Upper lobe of left lung (tissue), 4 donors: Measurements from ENCODE around the gene WDR44.

Experiments
- POLR2A ChIP-seq, 4 donors: fragments of 450-650 bp; IDR thresholded peaks; one replicate each; pipeline ENCODE4 v1.5.1; 2016 to 2017; ENCODE audit warnings: antibody characterized with exemption in 4 of 4, mild to moderate bottlenecking in 2 of 4
- POLR2AphosphoS5 ChIP-seq, 2 donors: sonication (generic); formaldehyde crosslinking; IDR thresholded peaks; one replicate each; pipeline ENCODE4 v1.5.1; 2017; ENCODE audit warnings: antibody characterized with exemption in 2 of 2
- TF ChIP-seq, protein P1 (sequence below), 6 experiments: fragments of 450-650 bp in 4 of 6; fragments of 200-600 bp in 2 of 6; sonication (generic) in 2 of 6; IDR thresholded peaks; one replicate each; pipeline ENCODE4 v1.5.1; 2016 to 2019; ENCODE audit warnings: antibody characterized with exemption in 6 of 6

DNA sequence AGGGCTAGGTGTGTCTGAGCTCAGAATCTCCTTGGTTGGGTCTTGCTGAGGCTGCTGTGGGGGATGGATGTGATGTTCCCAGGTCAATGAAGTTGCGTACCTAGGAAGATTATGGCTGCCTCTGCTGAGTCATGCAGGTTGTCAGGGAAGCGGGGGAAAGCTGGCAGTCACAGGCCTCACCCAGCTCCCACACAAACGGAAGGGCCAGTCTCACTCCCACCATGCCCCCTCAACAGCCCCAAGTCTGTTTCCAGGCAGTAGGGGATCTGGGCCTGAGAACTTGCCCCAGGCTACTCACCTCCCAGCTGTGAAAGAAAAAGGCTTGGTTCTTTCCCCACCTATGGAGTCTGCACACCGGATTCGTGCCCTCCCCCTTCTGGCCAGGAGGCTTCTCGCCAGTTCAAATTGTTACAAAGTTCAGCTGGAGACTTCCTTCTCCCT lies 72.9 kb downstream of the WDR44 start:
- TF ChIP-seq, protein P1, sequence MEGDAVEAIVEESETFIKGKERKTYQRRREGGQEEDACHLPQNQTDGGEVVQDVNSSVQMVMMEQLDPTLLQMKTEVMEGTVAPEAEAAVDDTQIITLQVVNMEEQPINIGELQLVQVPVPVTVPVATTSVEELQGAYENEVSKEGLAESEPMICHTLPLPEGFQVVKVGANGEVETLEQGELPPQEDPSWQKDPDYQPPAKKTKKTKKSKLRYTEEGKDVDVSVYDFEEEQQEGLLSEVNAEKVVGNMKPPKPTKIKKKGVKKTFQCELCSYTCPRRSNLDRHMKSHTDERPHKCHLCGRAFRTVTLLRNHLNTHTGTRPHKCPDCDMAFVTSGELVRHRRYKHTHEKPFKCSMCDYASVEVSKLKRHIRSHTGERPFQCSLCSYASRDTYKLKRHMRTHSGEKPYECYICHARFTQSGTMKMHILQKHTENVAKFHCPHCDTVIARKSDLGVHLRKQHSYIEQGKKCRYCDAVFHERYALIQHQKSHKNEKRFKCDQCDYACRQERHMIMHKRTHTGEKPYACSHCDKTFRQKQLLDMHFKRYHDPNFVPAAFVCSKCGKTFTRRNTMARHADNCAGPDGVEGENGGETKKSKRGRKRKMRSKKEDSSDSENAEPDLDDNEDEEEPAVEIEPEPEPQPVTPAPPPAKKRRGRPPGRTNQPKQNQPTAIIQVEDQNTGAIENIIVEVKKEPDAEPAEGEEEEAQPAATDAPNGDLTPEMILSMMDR (IDR thresholded peaks at IDR 0.05), result no peak
- TF ChIP-seq POLR2A (IDR thresholded peaks at IDR 0.05), result no peak
- TF ChIP-seq POLR2AphosphoS5 (IDR thresholded peaks at IDR 0.05), result no peak
